GM10266 (cell line): ENCODE data around the gene ZNF611.
"Not testable (repeated sequence)": the region's sequence is repeated elsewhere in the genome, so short reads cannot be mapped to it uniquely, and the experiment has no call there.

Experiments
- DNase-seq: peaks from one replicate; pipeline ENCODE4 v3.0.0; 2012; ENCODE audit errors: extremely low spot score
- CTCF ChIP-seq: IDR thresholded peaks from 2 replicates; pipeline ENCODE4 v1.5.1; 2012; ENCODE audit warnings: mild to moderate bottlenecking, low read depth; ENCODE audit not compliant: control insufficient read depth, insufficient read depth; ENCODE audit errors: missing control alignments

Gene ZNF611

GRCh38 chr19:52734893-52735661 lies at the start of gene ZNF611:
Gene ZNF611 (minus strand): TSS chr19:52735044. CDS start chr19:52715894, 19,150 bp downstream.
- peak; percentile 33 for TF ChIP-seq CTCF

GRCh38 chr19:52782864-52783263 lies 48.0 kb upstream of the ZNF611 start:
- DNase-seq, result not testable (repeated sequence)

More at GRCh38 chr19:52734893-52735661, at the start of gene ZNF611:
- peak; percentile 92 for DNase-seq

GRCh38 chr19:52778811-52779210 lies 44.0 kb upstream of the ZNF611 start:
- DNase-seq, result peak; percentile 23
- no peak for TF ChIP-seq CTCF

- DNase-seq, result not testable (repeated sequence)
These were observed 21.6 kb upstream of the ZNF611 start for GRCh38 chr19:52756447-52756846.

GRCh38 chr19:52749780-52750179 lies 14.9 kb upstream of the ZNF611 start:
- TF ChIP-seq CTCF, result no peak
- DNase-seq, result no peak

- no peak for DNase-seq
- no peak for TF ChIP-seq CTCF
These were observed 13.6 kb upstream of the ZNF611 start for GRCh38 chr19:52748336-52748950.

GRCh38 chr19:52745919-52746318 lies 11.1 kb upstream of the ZNF611 start:
- not testable (repeated sequence) for DNase-seq

- no peak for DNase-seq
- TF ChIP-seq CTCF, result no peak
These were observed 8.2 kb upstream of the ZNF611 start for GRCh38 chr19:52743091-52743490.

GRCh38 chr19:52742516-52742915 lies 7.7 kb upstream of the ZNF611 start:
- no peak for DNase-seq
- TF ChIP-seq CTCF, result no peak
